ENCODE results near the gene RAD23A.

The RAD23A gene

DNA sequence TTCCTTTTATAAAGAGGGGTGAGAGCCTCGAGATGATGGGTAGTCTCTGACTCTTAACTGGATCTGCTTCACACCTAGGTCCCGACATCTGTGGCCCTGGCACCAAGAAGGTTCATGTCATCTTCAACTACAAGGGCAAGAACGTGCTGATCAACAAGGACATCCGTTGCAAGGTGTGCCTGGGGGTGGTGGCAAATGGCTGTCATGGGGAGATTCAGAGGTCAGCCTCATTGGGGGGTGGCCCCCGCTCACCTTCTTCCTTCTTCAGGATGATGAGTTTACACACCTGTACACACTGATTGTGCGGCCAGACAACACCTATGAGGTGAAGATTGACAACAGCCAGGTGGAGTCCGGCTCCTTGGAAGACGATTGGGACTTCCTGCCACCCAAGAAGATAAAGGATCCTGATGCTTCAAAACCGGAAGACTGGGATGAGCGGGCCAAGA, 5.7 kb upstream of the RAD23A start:
- H3K36me3 ChIP-seq (ENCODE audit: control insufficient read depth in 2 of 2, insufficient read depth in 1 of 2, low read length in 2 of 2), result peaks cover 25 to 60% of the 10 kb centered on the region in 2 experiments; a peak in 2 of 3 replicates
- POLR2A ChIA-PET, result interaction anchor here (1.5 to 2.9 kb wide), 4 partner anchors 13 to 58 kb away, joined by 3 to 21 read pairs (median 7); partner anchors contain the start of gene DNASE2
- peak overlapping the region; percentile 28; the same call in 1 of the 2 replicates for H3K27ac ChIP-seq (ENCODE audit: extremely low read depth, low read depth, low read length)
- no peaks in the 10 kb centered on the region for H3K9me3 ChIP-seq (ENCODE audit: control insufficient read depth, insufficient read depth, low read depth, low read length)
- TF ChIP-seq ZNF560 (tag by site-specific recombination; IDR thresholded peaks at IDR 0.05; ENCODE audit: borderline replicate concordance) (no peak), ZNF785 (tag by site-specific recombination; IDR thresholded peaks at IDR 0.05) (no peak), ZFP41 (tag by site-specific recombination; IDR thresholded peaks at IDR 0.05; ENCODE audit: borderline replicate concordance) (no peak), ZNF157 (tag by site-specific recombination; IDR thresholded peaks at IDR 0.05) (no peak), SALL2 (tag by site-specific recombination; IDR thresholded peaks at IDR 0.05; ENCODE audit: borderline replicate concordance) (no peak), ZNF292 (tag by site-specific recombination; IDR thresholded peaks at IDR 0.05; ENCODE audit: borderline replicate concordance, low read depth) (no peak), ZNF514 (tag by site-specific recombination; IDR thresholded peaks at IDR 0.05) (no peak), ZNF311 (tag by site-specific recombination; IDR thresholded peaks at IDR 0.05; ENCODE audit: borderline replicate concordance) (no peak), HOXC10 (CRISPR knock-in tag; IDR thresholded peaks at IDR 0.05) (no peak), ZNF558 (tag by site-specific recombination; IDR thresholded peaks at IDR 0.05) (no peak)
- TF ChIP-seq, protein P1, sequence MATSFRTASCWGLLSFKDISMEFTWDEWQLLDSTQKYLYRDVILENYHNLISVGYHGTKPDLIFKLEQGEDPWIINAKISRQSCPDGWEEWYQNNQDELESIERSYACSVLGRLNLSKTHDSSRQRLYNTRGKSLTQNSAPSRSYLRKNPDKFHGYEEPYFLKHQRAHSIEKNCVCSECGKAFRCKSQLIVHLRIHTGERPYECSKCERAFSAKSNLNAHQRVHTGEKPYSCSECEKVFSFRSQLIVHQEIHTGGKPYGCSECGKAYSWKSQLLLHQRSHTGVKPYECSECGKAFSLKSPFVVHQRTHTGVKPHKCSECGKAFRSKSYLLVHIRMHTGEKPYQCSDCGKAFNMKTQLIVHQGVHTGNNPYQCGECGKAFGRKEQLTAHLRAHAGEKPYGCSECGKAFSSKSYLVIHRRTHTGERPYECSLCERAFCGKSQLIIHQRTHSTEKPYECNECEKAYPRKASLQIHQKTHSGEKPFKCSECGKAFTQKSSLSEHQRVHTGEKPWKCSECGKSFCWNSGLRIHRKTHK (tag by site-specific recombination; IDR thresholded peaks at IDR 0.05), result no peak
- TF ChIP-seq, protein P2, sequence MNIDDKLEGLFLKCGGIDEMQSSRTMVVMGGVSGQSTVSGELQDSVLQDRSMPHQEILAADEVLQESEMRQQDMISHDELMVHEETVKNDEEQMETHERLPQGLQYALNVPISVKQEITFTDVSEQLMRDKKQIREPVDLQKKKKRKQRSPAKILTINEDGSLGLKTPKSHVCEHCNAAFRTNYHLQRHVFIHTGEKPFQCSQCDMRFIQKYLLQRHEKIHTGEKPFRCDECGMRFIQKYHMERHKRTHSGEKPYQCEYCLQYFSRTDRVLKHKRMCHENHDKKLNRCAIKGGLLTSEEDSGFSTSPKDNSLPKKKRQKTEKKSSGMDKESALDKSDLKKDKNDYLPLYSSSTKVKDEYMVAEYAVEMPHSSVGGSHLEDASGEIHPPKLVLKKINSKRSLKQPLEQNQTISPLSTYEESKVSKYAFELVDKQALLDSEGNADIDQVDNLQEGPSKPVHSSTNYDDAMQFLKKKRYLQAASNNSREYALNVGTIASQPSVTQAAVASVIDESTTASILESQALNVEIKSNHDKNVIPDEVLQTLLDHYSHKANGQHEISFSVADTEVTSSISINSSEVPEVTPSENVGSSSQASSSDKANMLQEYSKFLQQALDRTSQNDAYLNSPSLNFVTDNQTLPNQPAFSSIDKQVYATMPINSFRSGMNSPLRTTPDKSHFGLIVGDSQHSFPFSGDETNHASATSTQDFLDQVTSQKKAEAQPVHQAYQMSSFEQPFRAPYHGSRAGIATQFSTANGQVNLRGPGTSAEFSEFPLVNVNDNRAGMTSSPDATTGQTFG (tag by site-specific recombination; IDR thresholded peaks at IDR 0.05; ENCODE audit: borderline replicate concordance), result no peak
- H3K4me1 ChIP-seq (ENCODE audit: control insufficient read depth, insufficient read depth, low read length), result peaks cover 9% of the 10 kb centered on the region
- H3K4me3 ChIP-seq (ENCODE audit: low read depth, low read length), result peak overlapping the region; percentile 97
- CTCF ChIA-PET, result interaction anchor here (0.7 to 2.6 kb wide), 2 partner anchors 25 to 37 kb away, joined by 5 to 11 read pairs; no protein-coding TSS in a partner anchor

- Histone ChIP-seq H3K4me1 (ENCODE audit: control insufficient read depth, insufficient read depth, low read length) (peaks cover 9% of the 10 kb centered on the region), H3K9me3 (ENCODE audit: control insufficient read depth, insufficient read depth, low read depth, low read length) (no peaks in the 10 kb centered on the region), H3K36me3 (ENCODE audit: control insufficient read depth in 2 of 2, insufficient read depth in 1 of 2, low read length in 2 of 2) (peaks cover 27 to 63% of the 10 kb centered on the region in 2 experiments; a peak in 2 of 3 replicates), H3K27ac (ENCODE audit: extremely low read depth, low read depth, low read length) (peak overlapping the region; percentile 28; the same call in 1 of the 2 replicates), H3K4me3 (ENCODE audit: low read depth, low read length) (no peak overlapping the region)
- ChIA-PET POLR2A (interaction anchor here (0.6 to 0.7 kb wide), 2 partner anchors 181 to 221 kb away, joined by 3 to 5 read pairs; no protein-coding TSS in a partner anchor), CTCF (no interaction called here)
- TF ChIP-seq PBX3 (CRISPR knock-in tag; IDR thresholded peaks at IDR 0.05) (no peak), ZBTB7A (tag by site-specific recombination; IDR thresholded peaks at IDR 0.05; ENCODE audit: low read depth) (no peak), ZSCAN18 (tag by site-specific recombination; IDR thresholded peaks at IDR 0.05) (no peak), ZNF777 (tag by site-specific recombination; IDR thresholded peaks at IDR 0.05; ENCODE audit: borderline replicate concordance) (no peak), ZNF596 (tag by site-specific recombination; IDR thresholded peaks at IDR 0.05) (no peak), ZNF404 (tag by site-specific recombination; IDR thresholded peaks at IDR 0.05) (no peak), HOXD13 (CRISPR knock-in tag; IDR thresholded peaks at IDR 0.05; ENCODE audit: borderline replicate concordance) (no peak), GLI4 (tag by site-specific recombination; IDR thresholded peaks at IDR 0.05) (no peak), ZNF707 (tag by site-specific recombination; IDR thresholded peaks at IDR 0.05) (no peak)
- TF ChIP-seq, protein P3, sequence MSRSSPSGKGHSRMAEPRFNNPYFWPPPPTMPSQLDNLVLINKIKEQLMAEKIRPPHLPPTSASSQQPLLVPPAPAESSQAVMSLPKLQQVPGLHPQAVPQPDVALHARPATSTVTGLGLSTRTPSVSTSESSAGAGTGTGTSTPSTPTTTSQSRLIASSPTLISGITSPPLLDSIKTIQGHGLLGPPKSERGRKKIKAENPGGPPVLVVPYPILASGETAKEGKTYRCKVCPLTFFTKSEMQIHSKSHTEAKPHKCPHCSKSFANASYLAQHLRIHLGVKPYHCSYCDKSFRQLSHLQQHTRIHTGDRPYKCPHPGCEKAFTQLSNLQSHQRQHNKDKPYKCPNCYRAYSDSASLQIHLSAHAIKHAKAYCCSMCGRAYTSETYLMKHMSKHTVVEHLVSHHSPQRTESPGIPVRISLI (tag by site-specific recombination; IDR thresholded peaks at IDR 0.05), result no peak
- TF ChIP-seq, protein P4, sequence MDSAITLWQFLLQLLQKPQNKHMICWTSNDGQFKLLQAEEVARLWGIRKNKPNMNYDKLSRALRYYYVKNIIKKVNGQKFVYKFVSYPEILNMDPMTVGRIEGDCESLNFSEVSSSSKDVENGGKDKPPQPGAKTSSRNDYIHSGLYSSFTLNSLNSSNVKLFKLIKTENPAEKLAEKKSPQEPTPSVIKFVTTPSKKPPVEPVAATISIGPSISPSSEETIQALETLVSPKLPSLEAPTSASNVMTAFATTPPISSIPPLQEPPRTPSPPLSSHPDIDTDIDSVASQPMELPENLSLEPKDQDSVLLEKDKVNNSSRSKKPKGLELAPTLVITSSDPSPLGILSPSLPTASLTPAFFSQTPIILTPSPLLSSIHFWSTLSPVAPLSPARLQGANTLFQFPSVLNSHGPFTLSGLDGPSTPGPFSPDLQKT (IDR thresholded peaks at IDR 0.05; ENCODE audit: borderline replicate concordance, low read depth, low read length), result no peak
- TF ChIP-seq, protein P2 (tag by site-specific recombination; IDR thresholded peaks at IDR 0.05; ENCODE audit: borderline replicate concordance), result no peak
Measured at GRCh38 chr19:12940897-12941296, 4.8 kb upstream of the RAD23A start.

Data from HEK293 (cell line).